Measurements from ENCODE around the gene RET.

RET gene

DNA sequence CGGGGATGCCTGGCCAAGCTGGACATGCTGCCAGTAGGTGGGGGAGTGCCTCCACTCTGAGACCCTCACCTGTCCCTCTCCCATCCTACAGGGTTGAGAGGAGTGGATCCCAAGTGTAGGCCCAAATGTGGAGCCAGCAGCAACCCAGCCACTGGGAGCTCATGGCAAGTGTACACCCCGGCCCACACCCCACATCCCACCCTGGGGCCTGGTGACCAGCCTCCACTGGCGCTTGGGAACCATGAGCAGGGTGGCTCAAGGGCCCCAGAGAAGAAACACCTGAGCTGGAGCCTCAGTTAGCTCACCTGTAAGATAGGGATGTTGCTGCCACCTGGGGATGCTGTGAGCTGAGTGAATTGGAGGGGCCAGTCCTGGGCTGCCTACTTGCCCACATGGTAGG lies 10.4 kb upstream of the RET start:
- Histone ChIP-seq H3K27me3 (replicated peaks; ENCODE audit: control insufficient read depth, insufficient read depth, low read length) (peaks cover 5% of the 10 kb centered on the region), H3K36me3 (ENCODE audit: control insufficient read depth, insufficient read depth, low read length, severe bottlenecking) (no peaks in the 10 kb centered on the region), H3K9me3 (ENCODE audit: control insufficient read depth, low read length) (no peaks in the 10 kb centered on the region), H3K4me1 (ENCODE audit: control insufficient read depth, insufficient read depth, low read length) (no peaks in the 10 kb centered on the region), H3K9ac (ENCODE audit: low read length) (no peak overlapping the region), H3K4me3 (ENCODE audit: low read length) (no peak overlapping the region)
- no peak for DNase-seq (ENCODE audit: low read depth)

DNA sequence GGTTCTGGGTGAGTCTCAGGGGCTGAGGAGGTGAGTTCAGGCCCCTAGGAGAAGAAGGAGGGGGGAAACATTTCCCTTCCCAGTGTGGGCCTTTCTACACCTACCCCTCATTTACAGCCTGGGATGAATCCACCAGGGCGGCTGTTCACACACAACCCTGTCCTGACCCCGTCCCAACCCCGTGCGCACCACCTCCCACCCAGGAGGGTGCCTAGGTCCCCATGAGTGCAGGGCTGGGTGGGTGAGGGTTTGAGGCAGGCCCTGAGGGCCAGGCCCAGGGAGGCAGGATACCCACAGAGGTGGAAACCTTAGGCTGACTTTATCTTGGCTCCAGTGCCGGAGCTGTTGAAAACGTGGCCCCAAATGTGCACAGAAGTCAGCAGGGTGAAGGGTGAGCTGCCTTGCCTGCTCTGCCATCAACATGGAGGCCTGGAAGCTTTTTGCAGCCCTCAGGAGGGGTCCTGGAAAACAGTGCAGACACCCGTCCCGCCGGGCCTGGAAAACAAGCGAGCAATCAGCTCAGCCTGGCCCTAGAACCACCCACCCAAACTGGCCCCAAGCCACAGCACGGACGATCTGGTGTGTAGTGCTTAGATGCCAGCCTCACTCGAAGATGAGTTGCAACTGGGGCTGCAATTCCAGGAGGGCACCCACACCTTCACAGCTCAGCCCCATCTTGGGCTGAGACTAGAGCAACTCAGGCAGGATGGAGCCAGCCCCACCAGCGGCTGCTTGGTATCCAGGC lies 9.3 kb upstream of the RET start:
- Histone ChIP-seq H3K9ac (ENCODE audit: low read length) (no peak overlapping the region), H3K27me3 (replicated peaks; ENCODE audit: control insufficient read depth, insufficient read depth, low read length) (peaks cover 5% of the 10 kb centered on the region), H3K4me1 (ENCODE audit: control insufficient read depth, insufficient read depth, low read length) (no peaks in the 10 kb centered on the region), H3K36me3 (ENCODE audit: control insufficient read depth, insufficient read depth, low read length, severe bottlenecking) (no peaks in the 10 kb centered on the region), H3K4me3 (ENCODE audit: low read length) (no peak overlapping the region), H3K9me3 (ENCODE audit: control insufficient read depth, low read length) (no peaks in the 10 kb centered on the region)
- DNase-seq (ENCODE audit: low read depth): no peak

DNA sequence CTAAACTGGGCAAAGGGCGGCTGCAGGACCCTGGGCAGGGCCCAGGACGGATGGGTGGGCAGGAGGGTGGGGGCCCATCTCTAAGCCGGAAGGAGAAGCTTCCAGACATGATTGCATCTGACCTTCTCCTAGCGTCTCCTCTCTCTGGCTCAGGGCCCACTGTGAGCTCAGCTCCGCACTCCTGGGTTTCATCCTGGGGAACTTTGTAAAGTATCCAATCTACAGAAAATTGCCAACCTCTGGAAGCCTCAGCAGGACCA lies 8.8 kb upstream of the RET start:
- Histone ChIP-seq H3K9me3 (ENCODE audit: control insufficient read depth, low read length) (no peaks in the 10 kb centered on the region), H3K36me3 (ENCODE audit: control insufficient read depth, insufficient read depth, low read length, severe bottlenecking) (no peaks in the 10 kb centered on the region), H3K9ac (ENCODE audit: low read length) (no peak overlapping the region), H3K27me3 (replicated peaks; ENCODE audit: control insufficient read depth, insufficient read depth, low read length) (peaks cover 5% of the 10 kb centered on the region), H3K4me3 (ENCODE audit: low read length) (no peak overlapping the region), H3K4me1 (ENCODE audit: control insufficient read depth, insufficient read depth, low read length) (no peaks in the 10 kb centered on the region)
- DNase-seq (ENCODE audit: low read depth): no peak

DNA sequence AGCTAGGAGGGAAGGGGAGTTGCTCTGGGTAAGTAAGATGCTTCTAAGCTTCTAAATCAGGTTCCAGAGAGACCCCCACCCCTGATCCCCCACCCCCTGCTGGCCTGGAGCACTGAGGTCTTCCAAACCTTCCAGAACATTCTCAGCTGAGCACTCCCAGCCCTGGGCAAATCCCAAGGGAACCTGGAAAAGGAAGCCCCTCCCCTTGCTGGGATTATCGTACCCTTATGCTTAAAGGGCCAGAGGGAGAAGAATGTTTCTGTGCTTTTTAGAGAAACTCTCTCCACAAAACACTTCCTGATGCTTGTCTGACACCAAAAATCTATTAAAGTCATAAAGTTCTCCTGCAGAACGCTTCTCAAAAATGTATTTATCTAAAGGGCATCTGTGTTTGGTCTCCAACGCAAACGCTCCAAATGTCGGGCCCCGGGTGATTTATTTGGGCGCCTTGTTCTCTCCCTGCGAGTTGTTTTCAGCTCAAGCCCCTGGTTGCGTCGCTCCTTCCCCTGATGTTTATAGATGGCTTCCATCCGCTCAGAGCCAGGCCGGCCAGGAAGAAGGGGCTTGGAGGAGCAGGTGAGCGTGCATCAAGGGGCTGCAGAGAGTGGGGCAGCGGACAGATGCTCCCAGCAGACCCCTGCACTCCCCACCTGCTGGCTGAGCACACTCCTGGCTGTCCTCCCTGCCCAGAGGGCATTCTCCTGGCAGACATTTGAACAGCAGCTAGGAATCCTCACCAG lies 8.2 kb upstream of the RET start:
- Histone ChIP-seq H3K4me1 (ENCODE audit: control insufficient read depth, insufficient read depth, low read length) (no peaks in the 10 kb centered on the region), H3K9me3 (ENCODE audit: control insufficient read depth, low read length) (no peaks in the 10 kb centered on the region), H3K27me3 (replicated peaks; ENCODE audit: control insufficient read depth, insufficient read depth, low read length) (peaks cover 8% of the 10 kb centered on the region), H3K4me3 (ENCODE audit: low read length) (no peak overlapping the region), H3K36me3 (ENCODE audit: control insufficient read depth, insufficient read depth, low read length, severe bottlenecking) (no peaks in the 10 kb centered on the region), H3K9ac (ENCODE audit: low read length) (no peak overlapping the region)
- DNase-seq (ENCODE audit: low read depth): no peak

DNA sequence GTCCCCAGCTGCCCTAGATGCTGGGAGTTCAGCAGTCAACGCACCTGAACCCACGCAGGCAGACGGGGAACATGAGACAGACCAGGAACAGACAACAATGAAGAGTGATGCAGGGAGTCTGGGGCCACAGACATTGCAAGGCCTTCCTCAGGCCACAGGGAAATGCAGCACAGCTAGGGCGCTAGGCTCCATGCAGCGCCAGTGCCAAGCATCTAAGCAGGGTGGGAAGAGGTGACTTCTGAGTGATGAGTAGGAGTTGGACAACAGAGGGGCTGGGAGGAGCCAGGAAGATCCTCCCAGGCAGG lies 7.7 kb upstream of the RET start:
- H3K9me3 ChIP-seq (ENCODE audit: control insufficient read depth, low read length): no peaks in the 10 kb centered on the region
- no peaks in the 10 kb centered on the region for H3K4me1 ChIP-seq (ENCODE audit: control insufficient read depth, insufficient read depth, low read length)
- DNase-seq (ENCODE audit: low read depth): no peak
- H3K9ac ChIP-seq (ENCODE audit: low read length): no peak overlapping the region
- peaks cover 13% of the 10 kb centered on the region for H3K27me3 ChIP-seq (replicated peaks; ENCODE audit: control insufficient read depth, insufficient read depth, low read length)
- H3K4me3 ChIP-seq (ENCODE audit: low read length): no peak overlapping the region
- H3K36me3 ChIP-seq (ENCODE audit: control insufficient read depth, insufficient read depth, low read length, severe bottlenecking): no peaks in the 10 kb centered on the region

DNA sequence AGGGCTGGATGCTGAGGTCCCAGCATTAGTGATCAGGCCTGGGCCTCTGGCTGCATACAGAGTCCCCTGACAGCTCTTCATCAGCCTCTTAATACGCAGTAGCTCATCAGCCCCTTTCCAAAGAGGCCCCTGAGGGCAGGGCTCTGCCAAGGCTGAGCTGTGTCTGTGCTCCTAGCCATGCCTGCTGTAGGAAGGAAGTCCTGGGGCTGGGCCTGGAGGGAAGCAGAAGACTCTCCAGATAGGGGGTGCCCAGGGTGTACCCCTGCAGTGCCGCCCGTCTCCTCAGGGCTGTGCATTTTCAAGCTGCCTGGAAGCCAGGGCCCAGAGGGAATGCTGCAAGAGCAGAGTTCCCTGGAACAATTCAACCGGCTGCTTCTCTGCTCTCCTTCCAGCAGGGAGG lies 7.3 kb upstream of the RET start:
- peaks cover 16% of the 10 kb centered on the region for H3K27me3 ChIP-seq (replicated peaks; ENCODE audit: control insufficient read depth, insufficient read depth, low read length)
- H3K4me1 ChIP-seq (ENCODE audit: control insufficient read depth, insufficient read depth, low read length): no peaks in the 10 kb centered on the region
- no peaks in the 10 kb centered on the region for H3K36me3 ChIP-seq (ENCODE audit: control insufficient read depth, insufficient read depth, low read length, severe bottlenecking)
- H3K4me3 ChIP-seq (ENCODE audit: low read length): no peak overlapping the region
- H3K9ac ChIP-seq (ENCODE audit: low read length): no peak overlapping the region
- DNase-seq (ENCODE audit: low read depth): no peak
- H3K9me3 ChIP-seq (ENCODE audit: control insufficient read depth, low read length): no peaks in the 10 kb centered on the region

DNA sequence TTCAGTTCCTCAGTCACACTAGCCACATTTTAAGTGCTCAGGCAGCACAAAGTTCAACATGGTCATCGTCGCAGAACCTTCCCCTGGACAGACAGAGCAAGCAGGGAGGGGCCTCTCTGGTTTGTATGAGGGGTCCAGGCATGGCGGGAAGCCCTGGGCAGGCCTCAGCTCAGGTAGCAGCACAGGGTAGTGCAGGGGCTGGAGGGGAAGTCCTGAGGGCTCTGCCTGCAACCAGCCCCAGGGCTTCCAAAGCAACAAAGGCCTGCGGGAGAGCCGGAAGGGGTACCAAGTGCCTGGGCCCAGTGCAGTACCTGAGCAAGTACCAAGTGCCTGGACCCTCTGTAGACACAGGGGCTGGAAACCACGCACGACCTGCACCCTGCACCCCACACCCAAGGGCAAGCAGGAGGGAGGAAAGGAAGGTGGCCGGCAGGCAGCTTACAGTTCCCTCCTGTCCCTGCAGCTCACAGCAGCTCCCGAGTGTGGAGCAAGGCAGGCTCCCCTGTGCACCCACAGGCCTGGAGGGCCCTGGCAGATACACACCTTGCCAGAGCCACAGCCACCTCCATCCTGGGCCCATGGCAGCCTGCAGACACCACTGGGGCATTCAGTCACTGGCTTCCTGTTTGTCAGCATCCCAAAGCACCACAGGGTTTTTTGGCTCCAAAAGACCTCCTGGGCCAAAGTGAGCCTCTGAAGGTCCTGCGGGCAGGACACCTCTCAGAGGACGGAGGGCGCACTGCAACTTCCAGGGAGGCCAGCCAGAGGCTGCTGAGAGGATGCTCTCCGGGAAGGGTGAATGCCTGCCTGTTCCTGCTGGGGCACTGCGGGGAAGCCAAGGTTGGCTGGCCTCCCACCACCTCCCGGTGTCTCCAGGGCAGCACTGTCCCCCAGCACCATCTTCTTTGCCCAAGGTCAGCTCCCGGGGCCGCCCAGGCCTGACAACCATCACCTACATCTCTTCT lies 6.5 kb upstream of the RET start:
- Histone ChIP-seq H3K4me1 (ENCODE audit: control insufficient read depth, insufficient read depth, low read length) (no peaks in the 10 kb centered on the region), H3K9me3 (ENCODE audit: control insufficient read depth, low read length) (no peaks in the 10 kb centered on the region), H3K9ac (ENCODE audit: low read length) (no peak overlapping the region), H3K27me3 (replicated peaks; ENCODE audit: control insufficient read depth, insufficient read depth, low read length) (peaks cover 24% of the 10 kb centered on the region), H3K36me3 (ENCODE audit: control insufficient read depth, insufficient read depth, low read length, severe bottlenecking) (no peaks in the 10 kb centered on the region), H3K4me3 (ENCODE audit: low read length) (no peak overlapping the region)
- DNase-seq (ENCODE audit: low read depth): no peak

DNA sequence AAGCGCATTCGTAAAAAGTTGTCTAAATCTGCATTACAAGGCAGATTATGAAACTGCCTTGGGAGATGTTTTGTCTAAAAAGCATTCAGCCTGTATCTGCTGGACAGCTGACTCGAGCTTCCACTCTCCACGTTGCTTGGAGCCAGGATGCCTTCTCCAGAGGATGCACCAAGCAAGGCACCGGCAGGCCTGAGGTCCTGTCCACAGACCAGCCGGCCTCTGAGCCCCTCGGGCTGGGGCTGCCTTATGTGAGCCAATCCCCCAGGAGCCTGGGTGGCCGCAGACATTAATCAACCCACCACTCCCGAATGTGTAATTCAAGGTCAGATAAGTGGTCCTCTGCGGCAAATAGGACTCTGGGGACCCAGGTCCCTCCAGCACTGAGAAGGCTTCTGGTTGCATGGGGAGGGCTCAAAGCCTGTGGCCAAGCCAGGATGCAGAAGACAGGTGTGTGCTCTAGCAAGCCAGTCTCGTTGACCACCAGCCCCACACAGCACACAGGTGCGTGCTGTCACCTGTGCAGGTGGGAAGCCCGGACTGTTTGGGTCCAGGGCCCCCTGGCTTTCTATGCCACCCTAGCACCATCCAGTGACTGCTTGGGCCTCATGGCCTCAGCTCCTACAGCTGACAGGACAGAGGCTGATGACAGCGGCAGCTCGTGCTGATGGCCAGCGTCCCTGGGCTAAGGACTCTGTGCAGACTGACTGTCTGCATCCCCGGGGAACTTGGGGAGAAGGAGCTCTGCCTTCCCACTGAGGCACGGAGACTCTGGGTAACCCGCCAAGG lies 4.8 kb upstream of the RET start:
- Histone ChIP-seq H3K4me1 (ENCODE audit: control insufficient read depth, insufficient read depth, low read length) (no peaks in the 10 kb centered on the region), H3K27me3 (replicated peaks; ENCODE audit: control insufficient read depth, insufficient read depth, low read length) (peaks cover 32% of the 10 kb centered on the region), H3K9ac (ENCODE audit: low read length) (no peak overlapping the region), H3K4me3 (ENCODE audit: low read length) (no peak overlapping the region), H3K36me3 (ENCODE audit: control insufficient read depth, insufficient read depth, low read length, severe bottlenecking) (no peaks in the 10 kb centered on the region), H3K9me3 (ENCODE audit: control insufficient read depth, low read length) (no peaks in the 10 kb centered on the region)
- no peak for DNase-seq (ENCODE audit: low read depth)

DNA sequence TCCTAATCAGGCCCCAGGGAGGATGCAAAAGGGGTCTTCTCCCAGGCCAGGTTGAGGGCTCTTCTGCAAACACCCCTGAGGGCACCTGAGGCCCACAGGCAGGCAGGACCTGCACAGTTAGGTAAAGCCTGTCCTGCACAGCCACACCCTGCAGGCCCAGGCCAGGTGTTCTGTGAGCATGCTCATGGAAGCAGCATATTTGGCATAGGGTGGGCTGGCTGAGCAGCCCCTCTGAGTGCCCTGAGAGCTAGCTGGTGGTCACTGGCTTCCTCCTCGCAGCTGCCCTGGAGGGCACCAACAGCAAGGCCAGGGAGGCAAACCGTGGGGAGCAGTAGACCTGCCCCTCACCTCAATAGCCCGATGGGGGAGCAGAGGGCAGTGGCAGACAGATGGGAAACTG lies 3.7 kb upstream of the RET start:
- Histone ChIP-seq H3K36me3 (ENCODE audit: control insufficient read depth, insufficient read depth, low read length, severe bottlenecking) (no peaks in the 10 kb centered on the region), H3K4me1 (ENCODE audit: control insufficient read depth, insufficient read depth, low read length) (no peaks in the 10 kb centered on the region), H3K27me3 (replicated peaks; ENCODE audit: control insufficient read depth, insufficient read depth, low read length) (peaks cover 37% of the 10 kb centered on the region), H3K9me3 (ENCODE audit: control insufficient read depth, low read length) (no peaks in the 10 kb centered on the region), H3K4me3 (ENCODE audit: low read length) (no peak overlapping the region), H3K9ac (ENCODE audit: low read length) (no peak overlapping the region)
- no peak for DNase-seq (ENCODE audit: low read depth)

DNA sequence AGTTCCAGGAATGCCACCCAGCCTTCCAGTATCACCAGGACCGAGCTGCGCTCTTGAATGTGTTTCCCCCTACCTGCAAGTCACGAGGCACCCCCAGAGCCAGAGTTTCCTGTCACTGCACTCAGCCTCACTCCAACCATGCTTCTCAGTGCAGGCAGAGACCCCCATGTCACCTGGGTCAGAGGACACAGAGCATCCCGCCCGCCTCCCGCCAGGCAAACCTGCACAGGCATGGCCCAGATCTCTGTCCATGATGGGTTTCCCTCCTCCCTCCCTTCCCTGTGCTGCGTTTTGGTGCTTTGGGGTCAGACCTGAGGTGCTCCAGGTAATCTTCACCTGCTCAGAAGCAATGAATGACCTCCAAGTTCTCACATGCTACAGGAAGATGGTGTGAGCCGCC lies 3.1 kb upstream of the RET start:
- DNase-seq (ENCODE audit: low read depth): no peak
- no peaks in the 10 kb centered on the region for H3K4me1 ChIP-seq (ENCODE audit: control insufficient read depth, insufficient read depth, low read length)
- no peak overlapping the region for H3K4me3 ChIP-seq (ENCODE audit: low read length)
- no peaks in the 10 kb centered on the region for H3K36me3 ChIP-seq (ENCODE audit: control insufficient read depth, insufficient read depth, low read length, severe bottlenecking)
- H3K27me3 ChIP-seq (replicated peaks; ENCODE audit: control insufficient read depth, insufficient read depth, low read length): peaks cover 41% of the 10 kb centered on the region
- H3K9ac ChIP-seq (ENCODE audit: low read length): no peak overlapping the region
- no peaks in the 10 kb centered on the region for H3K9me3 ChIP-seq (ENCODE audit: control insufficient read depth, low read length)

DNA sequence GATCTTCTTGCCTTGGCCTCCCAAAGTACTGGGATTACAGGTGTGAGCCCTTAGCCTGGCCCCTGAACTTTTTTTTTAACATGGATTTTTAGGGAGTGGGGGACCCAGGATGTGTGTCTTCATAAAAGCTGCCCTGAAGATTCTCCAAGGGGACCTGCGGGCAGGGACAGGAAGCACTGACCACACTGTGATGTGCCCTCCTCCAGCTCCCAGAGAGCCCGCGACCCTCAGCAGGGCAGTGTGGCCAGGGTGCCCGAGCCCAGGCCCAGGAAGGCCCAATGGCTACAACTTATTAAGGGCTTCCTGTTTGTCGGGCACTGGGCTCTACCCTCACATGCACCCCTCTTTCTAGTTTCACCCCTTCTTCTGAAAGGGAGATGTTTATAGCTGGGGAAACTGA lies 2.5 kb upstream of the RET start:
- no peaks in the 10 kb centered on the region for H3K9me3 ChIP-seq (ENCODE audit: control insufficient read depth, low read length)
- H3K27me3 ChIP-seq (replicated peaks; ENCODE audit: control insufficient read depth, insufficient read depth, low read length): peaks cover 39% of the 10 kb centered on the region
- H3K4me1 ChIP-seq (ENCODE audit: control insufficient read depth, insufficient read depth, low read length): no peaks in the 10 kb centered on the region
- no peak overlapping the region for H3K4me3 ChIP-seq (ENCODE audit: low read length)
- no peak overlapping the region for H3K9ac ChIP-seq (ENCODE audit: low read length)
- no peak for DNase-seq (ENCODE audit: low read depth)
- H3K36me3 ChIP-seq (ENCODE audit: control insufficient read depth, insufficient read depth, low read length, severe bottlenecking): no peaks in the 10 kb centered on the region
